LHCN-M2 (cell line): Measurements from ENCODE around the gene MTR. TPM values are rescaled to one million over a fixed set of nuclear protein-coding genes. Genes with fewer than 3 reads are reported as not detected.

Source experiments
- DNase-seq: peaks from one replicate; pipeline ENCODE4 v3.0.0-alpha.2; 2012; ENCODE audit warnings: low read depth
- total RNA-seq: library from RNA; depleted of rRNA; stranded (reverse); fragments of >200 nt; gene quantifications from 2 replicates; pipeline ENCODE4 v1.2.3, GENCODE V29; 2014; rRNA removed

MTR gene
- total RNA-seq, 1 experiment from 2014 or later = 23.2 TPM

DNA sequence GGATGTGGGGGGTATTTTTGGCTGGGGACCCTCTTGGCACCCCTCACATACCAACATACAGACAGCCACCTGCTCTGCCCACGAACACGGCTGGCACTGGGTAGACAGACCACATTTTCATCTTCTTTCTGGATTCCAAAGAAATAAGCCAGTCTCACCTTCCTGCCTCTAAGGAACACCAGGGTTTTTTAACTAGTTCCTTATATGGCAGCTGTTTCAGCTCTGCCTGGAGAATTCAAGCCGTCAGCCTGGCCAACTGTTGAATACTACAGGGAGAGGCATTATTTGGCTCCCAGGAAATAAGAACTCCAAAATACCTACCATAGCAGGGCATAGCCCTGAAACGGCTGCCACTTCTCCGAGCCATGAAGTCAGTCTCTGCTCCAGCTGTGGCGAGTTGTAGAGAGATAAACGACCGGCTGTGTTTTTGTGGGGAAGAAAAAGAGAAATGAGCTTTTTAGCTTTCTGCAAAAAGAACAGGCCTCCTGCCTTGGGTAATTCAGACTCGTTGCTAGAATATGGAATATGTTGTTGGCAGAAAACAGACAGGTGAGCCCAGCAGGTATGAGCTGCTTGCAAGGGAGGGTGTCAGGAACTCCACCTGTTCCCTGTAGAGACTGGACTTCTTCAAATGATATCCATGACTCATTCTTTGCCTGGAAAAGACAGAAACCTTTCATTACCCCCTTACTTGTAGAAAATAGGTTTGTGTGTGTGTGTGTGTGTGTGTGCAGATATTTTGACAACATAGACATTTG, 157.3 kb downstream of the MTR start:
- DNase-seq = no peak

DNA sequence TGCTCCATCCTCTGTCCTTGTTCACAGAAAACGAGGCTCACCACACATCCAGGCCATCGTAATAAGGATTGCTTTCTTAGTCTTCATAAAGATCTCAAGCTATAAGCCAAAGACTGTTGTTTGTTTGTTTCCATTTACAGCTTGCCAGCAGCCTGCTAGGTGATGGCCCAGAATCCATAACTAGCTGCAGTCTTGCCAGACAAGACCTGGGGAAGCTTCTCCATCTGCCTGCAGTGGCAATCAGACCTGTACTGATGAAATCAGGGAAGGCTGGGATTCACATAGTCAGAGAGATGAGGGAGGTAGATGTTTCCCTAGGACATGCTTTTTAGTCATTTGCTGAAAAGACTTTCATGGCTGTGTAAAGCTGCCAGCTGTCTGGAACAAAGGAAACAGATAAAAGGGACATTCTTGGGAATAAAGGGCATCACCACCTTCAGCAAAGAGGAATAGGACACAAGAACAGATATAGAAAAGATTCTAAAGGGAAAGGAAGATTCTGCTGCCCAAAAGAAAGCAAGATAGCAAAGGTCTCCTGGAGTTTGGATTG, 158.1 kb downstream of the MTR start:
- no peak for DNase-seq

Other genes with a start within 250 kb of the MTR start
- gene HEATR1, start 190.8 kb upstream of the MTR start, total RNA-seq = 34.3 and 39.1 TPM in 2 replicates
- 0.06 TPM in 1 of 2 replicates, not detected in the other for gene ACTN2, start 108.8 kb upstream of the MTR start, total RNA-seq
- not detected in 2 replicates for gene MT1HL1, start 209.1 kb downstream of the MTR start, total RNA-seq
- gene RYR2, start 246.9 kb downstream of the MTR start, total RNA-seq = 0.06 TPM in 1 of 2 replicates, not detected in the other